NCI-H82 treated with DMSO at 0.1 percent for 48 hours (cell line): Measurements from ENCODE around the gene TANK.
"Not testable (repeated sequence)": the region's sequence is repeated elsewhere in the genome, so short reads cannot be mapped to it uniquely, and the experiment has no call there.

ENCODE experiments used
- DNase-seq: peaks from one replicate; lab custom pipeline; 2025; ENCODE audit not compliant: unreplicated experiment; lab: John Stamatoyannopoulos, UW

TANK gene

DNA sequence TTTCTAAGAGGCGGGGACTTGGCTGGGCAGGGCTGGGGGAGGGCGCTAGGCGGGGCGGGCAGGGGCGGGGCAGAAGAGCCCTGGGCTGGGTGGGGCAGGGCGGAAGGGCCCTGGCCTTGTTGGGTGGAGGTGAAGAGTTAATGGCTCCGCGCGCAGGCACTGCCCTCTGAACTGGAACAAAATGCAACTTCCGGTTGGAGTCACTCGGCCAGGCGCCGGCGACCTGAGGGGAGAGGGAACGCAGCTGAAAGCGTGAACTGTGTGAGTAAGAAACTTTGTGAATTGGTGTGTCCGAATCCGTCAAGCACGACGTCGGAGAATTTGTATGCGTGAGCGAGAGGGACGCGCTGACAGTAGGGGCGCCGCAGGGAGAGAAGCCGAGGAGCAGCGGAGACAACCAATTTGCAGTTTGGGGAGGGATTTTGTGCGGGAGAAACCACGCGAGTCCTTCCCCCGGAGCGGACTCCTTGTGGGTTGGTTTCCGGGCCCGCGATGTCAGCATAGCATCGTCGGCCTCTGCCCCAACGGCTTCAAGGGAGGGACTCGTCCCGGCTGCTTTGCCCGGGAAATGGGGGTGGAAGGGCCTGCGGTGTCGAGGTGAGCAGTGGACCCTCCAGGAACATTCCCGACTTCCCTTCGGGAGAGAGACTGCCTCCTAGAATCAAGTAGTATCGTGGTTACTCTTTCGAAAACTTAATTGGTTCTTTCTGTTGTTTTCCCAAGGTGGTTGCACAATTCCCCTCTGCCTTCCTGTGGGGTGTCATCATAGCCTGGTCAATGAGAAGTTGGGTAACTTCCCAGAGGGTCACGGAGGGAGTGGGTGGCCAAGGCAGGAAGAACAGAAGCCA lies at the start of gene TANK:
TSS of gene TANK (plus strand) at position 203 of the 848 bp plus-strand sequence. CDS start 19,235 bp downstream, outside the sequence.
- DNase-seq = peak; percentile 90

GRCh38 chr2:161111531-161111930 lies 48.7 kb upstream of the TANK start:
- DNase-seq = no peak

GRCh38 chr2:161112908-161113307 lies 47.3 kb upstream of the TANK start:
- DNase-seq = no peak

DNA sequence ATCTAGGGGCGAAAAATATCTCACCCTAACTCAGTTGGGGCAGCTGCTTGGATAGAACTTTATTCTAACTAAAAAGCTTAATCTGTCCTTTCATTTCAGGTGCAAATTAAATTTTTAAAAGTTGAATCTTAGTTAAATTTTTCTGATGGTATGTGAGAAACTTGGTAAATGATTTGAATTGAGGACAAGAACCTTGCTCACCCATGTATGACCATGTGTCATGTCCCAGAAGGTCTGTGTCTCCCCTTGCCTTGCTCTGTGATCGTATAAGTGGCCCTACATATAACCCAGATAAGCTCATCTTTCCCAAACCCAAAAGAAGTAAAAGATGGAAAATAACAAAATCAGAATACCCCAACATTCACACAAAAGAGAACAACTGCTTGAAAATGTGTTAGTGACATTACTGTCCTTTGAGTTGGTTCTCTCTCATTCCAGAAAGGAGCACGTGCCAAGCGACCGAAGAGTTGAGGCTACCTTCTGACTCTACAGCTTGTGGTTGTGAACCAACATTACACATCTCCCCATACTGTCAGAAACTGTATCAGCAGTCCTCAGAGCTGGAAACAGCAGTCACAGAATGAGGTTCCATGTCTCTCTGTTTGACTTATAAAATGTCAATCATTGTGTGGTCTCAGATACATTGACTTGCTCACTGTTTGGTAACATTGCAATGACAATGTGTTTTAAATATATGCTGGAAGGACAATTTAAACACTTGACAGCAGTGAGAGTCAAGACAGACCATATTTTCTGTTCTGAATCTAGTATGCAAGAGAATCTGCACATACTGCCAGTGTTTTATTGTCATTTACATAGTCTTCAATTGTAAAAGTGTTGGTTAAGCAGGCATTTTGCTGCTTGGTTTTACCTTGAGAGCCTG lies 46.3 kb upstream of the TANK start:
- DNase-seq = no peak

DNA sequence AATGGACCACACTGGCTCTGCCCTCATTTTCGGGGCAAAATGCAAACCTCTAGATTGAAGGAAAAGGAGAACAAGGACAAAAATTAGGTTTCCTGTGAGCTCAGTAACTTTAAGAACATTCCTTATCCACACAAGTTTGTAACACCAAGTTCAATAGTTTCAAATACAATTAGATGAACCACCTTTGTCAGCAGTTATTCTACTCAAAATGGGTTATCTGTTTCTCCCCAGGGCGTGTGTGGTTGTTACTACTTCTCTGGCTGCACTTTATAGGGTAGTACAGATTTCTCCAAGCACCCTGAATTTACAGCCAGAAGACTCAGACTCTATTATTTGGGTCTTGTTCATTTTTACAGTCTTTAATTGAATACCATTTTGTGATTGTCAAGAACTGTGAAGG lies 45.0 kb upstream of the TANK start:
- no peak for DNase-seq

- no peak for DNase-seq
These were observed 44.4 kb upstream of the TANK start for GRCh38 chr2:161115605-161116380.

DNA sequence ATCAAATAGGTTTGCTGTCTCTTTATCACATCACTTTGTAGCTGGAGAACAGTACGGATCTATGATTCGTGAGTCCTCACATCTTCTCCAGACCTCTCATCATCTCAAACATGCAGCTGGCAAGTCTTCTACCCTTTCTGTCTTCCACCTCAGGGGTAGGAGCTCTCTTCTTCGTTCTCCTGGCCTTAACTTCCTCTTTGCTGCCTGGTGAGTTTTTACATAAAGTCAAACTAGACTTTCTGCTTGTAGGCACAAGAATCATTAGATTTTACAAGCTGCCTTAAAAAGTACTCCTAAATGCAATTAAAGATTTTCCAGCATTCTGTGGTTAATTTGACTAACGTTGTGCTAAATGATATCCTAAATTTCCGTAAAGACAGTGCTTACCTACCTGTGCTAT lies 43.7 kb upstream of the TANK start:
- no peak for DNase-seq

DNA sequence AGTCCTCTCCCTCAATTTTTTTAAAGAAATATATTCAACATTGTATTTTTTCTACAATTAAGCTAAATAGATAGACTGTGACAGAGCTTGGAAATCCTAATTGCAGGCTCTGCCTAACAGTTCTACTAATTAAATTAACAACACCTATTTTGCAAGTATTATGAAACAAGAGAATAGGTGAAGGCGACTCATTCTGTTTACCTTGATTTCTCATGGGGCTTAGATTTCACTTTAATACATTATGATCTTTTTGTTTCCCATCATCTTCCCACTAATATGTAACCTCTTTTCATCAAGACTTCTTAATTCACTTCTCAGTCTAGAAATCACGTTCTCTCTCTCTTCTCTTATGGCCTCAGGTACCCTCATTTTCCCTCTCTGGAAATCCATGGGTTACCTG lies 42.7 kb upstream of the TANK start:
- no peak for DNase-seq

- no peak for DNase-seq
These were observed 41.5 kb upstream of the TANK start for GRCh38 chr2:161118722-161119121.

GRCh38 chr2:161119483-161119882 lies 40.7 kb upstream of the TANK start:
- no peak for DNase-seq

DNA sequence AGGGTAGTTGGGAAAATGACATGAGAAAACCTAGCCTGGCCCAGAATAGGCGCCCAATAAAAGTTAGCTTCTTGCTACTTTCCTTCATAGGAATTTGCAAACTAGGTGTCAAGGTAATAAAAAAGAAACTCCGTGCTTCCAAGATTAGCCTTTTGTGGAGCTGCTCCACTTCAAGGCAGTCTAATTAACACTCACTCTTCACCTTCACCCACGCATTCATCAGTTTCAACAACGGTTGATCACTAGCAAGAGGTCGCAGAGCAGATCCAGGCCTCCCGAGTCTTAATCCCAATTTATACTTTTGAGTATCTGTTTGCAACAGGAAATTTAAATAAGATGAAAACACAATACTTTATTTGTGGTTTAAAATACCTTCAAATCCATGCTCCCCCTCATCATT lies 39.5 kb upstream of the TANK start:
- no peak for DNase-seq

DNA sequence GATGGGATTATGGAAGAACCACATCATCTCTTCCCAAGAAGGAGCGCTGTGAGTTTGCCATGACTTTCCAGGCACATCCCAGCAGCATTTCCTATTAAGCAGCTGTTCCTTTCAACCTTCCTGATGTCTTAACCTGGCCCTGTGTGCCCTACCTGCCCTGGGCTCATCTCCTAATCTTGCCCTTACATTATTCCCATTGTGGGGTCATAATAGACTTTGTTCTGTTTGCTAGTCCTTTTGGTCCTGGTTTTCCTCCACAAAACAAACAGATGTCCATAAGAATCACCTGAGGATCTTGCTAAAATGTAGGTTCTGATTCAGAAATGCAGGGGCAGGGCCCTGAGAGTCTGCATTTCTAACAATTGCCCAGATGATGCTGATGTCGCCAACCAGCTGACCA lies 38.6 kb upstream of the TANK start:
- no peak for DNase-seq

GRCh38 chr2:161122772-161123530 lies 37.3 kb upstream of the TANK start:
- DNase-seq = no peak

DNA sequence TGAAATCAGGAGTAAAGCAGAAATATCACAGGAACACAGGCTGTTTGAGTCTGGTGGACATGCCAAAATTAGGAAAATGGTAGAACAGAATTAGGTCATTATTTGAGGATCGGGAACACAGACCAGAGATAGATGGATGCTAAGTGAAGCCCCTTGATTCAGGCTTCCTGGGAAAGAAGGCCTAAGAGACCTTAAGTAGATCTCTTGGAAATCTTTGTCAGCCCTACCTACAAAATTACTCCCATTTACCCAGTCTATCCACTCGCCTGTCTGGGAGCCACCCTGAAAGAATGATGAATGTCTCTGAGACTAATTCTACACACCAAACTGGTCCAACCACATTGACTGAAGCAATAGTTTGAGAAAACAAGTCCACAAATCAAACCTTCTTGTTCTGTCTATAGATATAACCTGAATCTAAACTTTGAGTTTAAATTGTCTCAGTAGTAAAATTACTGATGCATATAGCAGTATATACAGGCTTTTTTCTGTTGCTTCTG lies 36.6 kb upstream of the TANK start:
- DNase-seq = no peak

GRCh38 chr2:161124201-161124600 lies 36.0 kb upstream of the TANK start:
- no peak for DNase-seq

DNA sequence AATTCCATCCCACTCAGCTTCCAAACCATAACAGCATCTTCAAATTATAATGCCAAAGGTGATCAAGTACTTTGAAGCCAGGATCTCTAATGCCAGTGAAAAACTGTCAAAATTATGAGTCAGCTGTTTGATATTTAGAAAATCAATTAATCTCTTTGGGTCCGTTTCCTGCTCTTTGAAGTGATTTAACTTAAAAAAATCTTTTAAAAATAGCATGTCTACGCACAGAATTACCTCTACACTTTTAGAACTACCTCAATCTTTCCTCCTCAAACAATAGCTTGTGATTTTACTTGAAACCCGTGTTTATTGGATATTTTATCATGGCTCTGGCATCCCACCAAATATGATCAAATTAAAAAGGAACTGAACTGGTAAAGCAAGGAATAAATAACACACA lies 31.3 kb upstream of the TANK start:
- no peak for DNase-seq

- DNase-seq = no peak
These were observed 29.9 kb upstream of the TANK start for GRCh38 chr2:161130354-161130753.

- no peak for DNase-seq
These were observed 29.1 kb upstream of the TANK start for GRCh38 chr2:161131074-161131680.

- no peak for DNase-seq
These were observed 28.4 kb upstream of the TANK start for GRCh38 chr2:161131804-161132203.

DNA sequence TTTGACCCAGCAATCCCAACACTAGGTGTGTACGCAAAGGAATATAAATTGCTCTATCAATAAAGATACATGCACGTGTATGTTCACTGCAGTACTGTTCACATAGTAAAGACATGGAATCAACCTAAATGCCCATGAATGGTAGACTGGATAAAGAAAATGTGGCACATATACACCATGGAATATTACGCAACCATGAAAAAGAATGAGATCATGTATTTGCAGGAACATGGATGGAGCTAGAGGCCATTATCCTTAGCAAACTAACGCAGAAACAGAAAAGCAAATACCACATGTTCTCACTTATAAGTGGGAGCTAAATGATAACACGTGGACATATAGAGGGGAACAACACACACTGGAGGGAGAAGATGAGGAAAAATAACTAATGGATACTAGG lies 27.8 kb upstream of the TANK start:
- not testable (repeated sequence) for DNase-seq
